ENCODE data around the gene RNASE13.

Gene RNASE13

GRCh38 chr14:20998674-20999366 is 35.8 kb downstream of the RNASE13 start, which contains the start of gene SLC39A2:
Gene SLC39A2, plus strand, starts transcription at chr14:20999293. Its CDS starts 154 bp downstream, at chr14:20999447.
- Histone ChIP-seq H3K27ac (no peak within 1 kb of the TSS), H3K27me3 (replicated peaks) (no peaks in the 10 kb centered on the region), H3K36me3 (replicated peaks) (peaks cover 26% of the 10 kb centered on the region), H3K4me3 (ENCODE audit: low read depth, low read length) (no peak within 1 kb of the TSS)
- in situ Hi-C loops (cut with HindIII; ENCODE audit: low pct_ligation_motif_present, low sequenced_read_pairs): no loop called here
- peak; percentile 72 for DNase-seq
- TF ChIP-seq, protein P1, sequence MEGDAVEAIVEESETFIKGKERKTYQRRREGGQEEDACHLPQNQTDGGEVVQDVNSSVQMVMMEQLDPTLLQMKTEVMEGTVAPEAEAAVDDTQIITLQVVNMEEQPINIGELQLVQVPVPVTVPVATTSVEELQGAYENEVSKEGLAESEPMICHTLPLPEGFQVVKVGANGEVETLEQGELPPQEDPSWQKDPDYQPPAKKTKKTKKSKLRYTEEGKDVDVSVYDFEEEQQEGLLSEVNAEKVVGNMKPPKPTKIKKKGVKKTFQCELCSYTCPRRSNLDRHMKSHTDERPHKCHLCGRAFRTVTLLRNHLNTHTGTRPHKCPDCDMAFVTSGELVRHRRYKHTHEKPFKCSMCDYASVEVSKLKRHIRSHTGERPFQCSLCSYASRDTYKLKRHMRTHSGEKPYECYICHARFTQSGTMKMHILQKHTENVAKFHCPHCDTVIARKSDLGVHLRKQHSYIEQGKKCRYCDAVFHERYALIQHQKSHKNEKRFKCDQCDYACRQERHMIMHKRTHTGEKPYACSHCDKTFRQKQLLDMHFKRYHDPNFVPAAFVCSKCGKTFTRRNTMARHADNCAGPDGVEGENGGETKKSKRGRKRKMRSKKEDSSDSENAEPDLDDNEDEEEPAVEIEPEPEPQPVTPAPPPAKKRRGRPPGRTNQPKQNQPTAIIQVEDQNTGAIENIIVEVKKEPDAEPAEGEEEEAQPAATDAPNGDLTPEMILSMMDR (IDR thresholded peaks at IDR 0.05; ENCODE audit: low read depth, low read length, missing control alignments): no peak

- H3K27ac ChIP-seq: no peak overlapping the region
- peaks cover 27% of the 10 kb centered on the region for H3K36me3 ChIP-seq (replicated peaks)
Observed at GRCh38 chr14:20998139-20998538, 36.5 kb downstream of the RNASE13 start.

DNA sequence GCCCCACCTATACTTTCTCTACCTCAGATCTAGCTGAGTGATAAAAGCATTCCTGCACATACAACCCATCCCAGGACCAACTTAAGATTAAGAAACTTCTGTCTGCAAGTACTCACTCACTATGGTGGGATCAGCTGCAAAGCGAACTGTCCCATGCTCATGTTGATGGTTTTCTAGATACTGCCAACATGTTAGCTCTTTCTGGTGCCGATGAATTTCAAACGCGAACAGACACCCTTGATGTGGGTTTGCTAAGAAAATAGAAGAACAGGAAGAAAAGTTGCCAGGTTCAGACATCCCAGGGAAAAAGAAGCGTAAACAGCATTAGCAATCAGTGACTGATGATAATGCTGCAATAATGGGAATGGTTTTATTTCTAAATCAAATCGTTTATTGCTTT is 37.0 kb downstream of the RNASE13 start:
- TF ChIP-seq, protein P1 (IDR thresholded peaks at IDR 0.05; ENCODE audit: low read depth, low read length, missing control alignments): no peak

More at GRCh38 chr14:20998139-20998538, 36.5 kb downstream of the RNASE13 start:
- DNase-seq: no peak
- H3K27me3 ChIP-seq (replicated peaks): no peaks in the 10 kb centered on the region
- TF ChIP-seq, protein P1 (IDR thresholded peaks at IDR 0.05; ENCODE audit: low read depth, low read length, missing control alignments): no peak
- in situ Hi-C loops (cut with HindIII; ENCODE audit: low pct_ligation_motif_present, low sequenced_read_pairs): no loop called here
- no peak overlapping the region for H3K4me3 ChIP-seq (ENCODE audit: low read depth, low read length)

DNA sequence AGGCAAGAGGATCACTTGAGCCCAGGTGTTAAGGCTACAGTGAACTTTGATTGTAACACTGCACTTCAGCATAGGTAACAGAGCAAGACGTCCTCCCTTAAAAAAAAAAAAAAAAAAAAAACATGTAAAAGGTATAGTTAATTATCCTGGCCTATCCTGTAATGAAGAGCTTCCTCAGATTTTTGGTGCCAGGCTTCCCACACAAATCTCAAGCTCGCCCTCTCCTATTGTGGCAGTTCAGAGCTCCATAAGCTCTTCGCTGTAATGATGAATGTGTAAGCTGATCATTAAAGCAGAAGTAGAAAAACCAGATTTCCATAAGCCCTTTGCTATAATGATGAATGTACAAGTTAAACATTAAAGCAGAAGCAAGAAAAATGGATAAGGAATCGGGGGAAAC is 37.5 kb downstream of the RNASE13 start:
- Histone ChIP-seq H3K4me3 (ENCODE audit: low read depth, low read length) (no peak overlapping the region), H3K27me3 (replicated peaks) (no peaks in the 10 kb centered on the region), H3K27ac (no peak overlapping the region), H3K36me3 (replicated peaks) (peaks cover 32% of the 10 kb centered on the region)
- in situ Hi-C loops (cut with HindIII; ENCODE audit: low pct_ligation_motif_present, low sequenced_read_pairs): no loop called here
- TF ChIP-seq, protein P1 (IDR thresholded peaks at IDR 0.05; ENCODE audit: low read depth, low read length, missing control alignments): no peak
- no peak for DNase-seq

More for the DNA sequence above, 37.0 kb downstream of the RNASE13 start:
- peaks cover 32% of the 10 kb centered on the region for H3K36me3 ChIP-seq (replicated peaks)
- H3K27me3 ChIP-seq (replicated peaks): no peaks in the 10 kb centered on the region
- no peak overlapping the region for H3K27ac ChIP-seq
- in situ Hi-C loops (cut with HindIII; ENCODE audit: low pct_ligation_motif_present, low sequenced_read_pairs): no loop called here
- DNase-seq: no peak
- H3K4me3 ChIP-seq (ENCODE audit: low read depth, low read length): no peak overlapping the region

DNA sequence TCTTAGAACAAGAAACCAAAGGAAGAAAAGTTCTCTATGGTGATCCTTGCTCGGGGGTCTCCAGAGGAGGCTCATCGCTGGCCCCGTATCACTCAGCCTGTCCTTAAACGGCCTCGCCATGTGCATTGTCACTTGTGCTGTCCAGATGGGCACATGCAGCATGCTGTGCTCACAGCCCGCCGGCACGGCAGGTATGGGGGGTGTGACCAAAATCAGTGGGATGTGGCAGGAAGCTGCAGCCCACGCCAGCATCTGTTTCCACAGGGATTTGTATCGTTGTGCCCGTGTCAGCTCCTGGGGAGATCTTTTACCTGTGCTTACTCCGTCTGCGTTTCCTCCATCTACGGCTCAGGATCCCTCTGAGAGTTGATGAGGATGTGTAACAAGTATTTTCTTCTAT is 38.1 kb downstream of the RNASE13 start:
- in situ Hi-C loops (cut with HindIII; ENCODE audit: low pct_ligation_motif_present, low sequenced_read_pairs): no loop called here
- no peak overlapping the region for H3K27ac ChIP-seq
- H3K27me3 ChIP-seq (replicated peaks): no peaks in the 10 kb centered on the region
- no peak overlapping the region for H3K4me3 ChIP-seq (ENCODE audit: low read depth, low read length)
- TF ChIP-seq, protein P1 (IDR thresholded peaks at IDR 0.05; ENCODE audit: low read depth, low read length, missing control alignments): no peak
- peaks cover 32% of the 10 kb centered on the region for H3K36me3 ChIP-seq (replicated peaks)
- DNase-seq: no peak

Measured in brain microvascular endothelial cell (primary cell).